NCI-H1092 treated with DMSO at 0.1 percent for 48 hours (cell line): ENCODE measurements around the gene TBX6.

Experiments
- DNase-seq: peaks from one replicate; lab custom pipeline; 2025; lab: John Stamatoyannopoulos, UW

The TBX6 gene

DNA sequence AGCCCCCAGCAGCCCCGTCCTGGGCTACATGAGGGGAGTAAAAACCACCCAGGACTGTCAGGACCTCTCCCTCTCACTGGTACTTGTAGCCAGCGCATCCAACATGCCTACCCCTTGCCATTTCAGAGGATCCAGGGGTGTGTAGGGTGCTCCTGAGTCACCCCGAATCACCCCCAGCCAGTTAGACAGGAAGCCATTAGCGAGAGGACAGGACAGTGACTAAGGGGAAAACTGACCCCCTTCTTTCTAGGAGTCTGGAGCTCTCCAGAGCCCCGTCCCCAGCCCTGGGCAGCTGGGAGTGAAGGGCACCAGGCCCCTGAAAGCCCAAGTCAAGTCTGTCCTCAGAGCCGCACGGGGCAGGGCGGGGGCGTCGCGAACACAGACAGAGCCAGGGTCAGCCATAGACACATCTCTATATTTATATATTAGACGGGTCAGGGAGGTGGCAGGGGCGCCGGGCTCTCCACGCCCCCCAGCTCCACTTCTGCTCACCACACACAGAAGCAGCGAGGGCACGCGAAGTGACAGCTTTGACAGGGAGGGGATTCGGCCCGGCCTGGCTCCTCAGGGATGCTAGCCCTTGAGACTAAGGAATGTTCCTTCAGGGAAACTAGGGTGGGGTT, 22.1 kb upstream of the TBX6 start:
- no peak for DNase-seq

DNA sequence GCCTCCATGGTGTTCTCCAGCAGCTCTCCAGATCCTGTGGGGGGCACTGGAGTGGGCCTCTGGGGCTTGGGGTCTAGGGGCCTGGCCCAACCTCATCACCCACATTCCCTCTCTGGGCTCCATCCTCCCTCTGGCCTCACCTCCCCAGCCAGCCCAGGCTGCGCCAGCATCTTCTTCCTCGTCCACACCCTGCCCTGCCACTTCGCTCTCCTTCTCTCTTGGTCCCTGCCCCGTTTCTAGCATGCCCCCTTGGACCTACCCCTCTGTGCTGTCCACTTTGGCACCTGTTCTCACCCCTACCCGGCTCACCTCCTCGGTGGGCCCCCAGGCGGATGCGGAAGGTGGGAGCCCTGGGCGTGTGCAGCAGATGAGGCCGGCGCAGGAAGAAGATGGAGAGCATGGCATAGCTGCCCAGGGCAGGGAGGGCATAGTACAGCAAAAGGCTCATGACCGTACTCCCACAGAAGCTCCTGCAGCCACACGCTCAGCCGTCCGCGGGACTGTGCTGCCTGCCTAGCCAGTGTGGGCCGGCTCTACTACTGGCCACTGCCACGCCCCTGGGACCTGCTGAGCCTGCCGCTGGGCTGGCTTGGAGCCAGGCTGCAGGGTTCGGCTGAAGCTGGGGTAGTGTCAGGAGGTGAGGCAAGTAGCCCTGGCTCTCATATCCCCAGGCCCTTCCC, 21.4 kb upstream of the TBX6 start, which contains the start of gene GDPD3:
Gene GDPD3 (minus strand): TSS at position 507 of the 680 bp plus-strand sequence. CDS start 59 bp downstream, at position 448.
- no peak for DNase-seq

- DNase-seq: no peak
Measured at GRCh38 chr16:30112197-30113030, 20.7 kb upstream of the TBX6 start.

DNA sequence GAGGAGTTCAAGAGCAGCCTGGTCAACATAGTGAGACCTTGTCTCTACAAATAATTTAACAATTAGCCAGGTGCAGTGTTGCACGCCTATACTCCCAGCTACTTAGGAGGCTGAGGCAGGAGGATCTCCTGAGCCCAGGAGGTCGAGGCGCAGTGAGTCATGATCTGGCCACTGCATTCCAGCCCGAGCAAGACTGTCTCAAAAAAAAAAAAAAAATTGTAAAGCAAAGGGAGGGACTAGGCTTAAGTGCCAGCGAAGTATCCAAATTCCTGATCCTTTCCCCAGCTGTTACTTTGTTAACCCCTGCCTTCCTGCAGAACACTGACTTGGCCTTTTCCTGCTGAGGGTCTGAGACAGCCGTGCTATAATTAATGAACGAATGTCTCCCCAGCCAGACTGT, 18.9 kb upstream of the TBX6 start:
- DNase-seq: no peak

DNA sequence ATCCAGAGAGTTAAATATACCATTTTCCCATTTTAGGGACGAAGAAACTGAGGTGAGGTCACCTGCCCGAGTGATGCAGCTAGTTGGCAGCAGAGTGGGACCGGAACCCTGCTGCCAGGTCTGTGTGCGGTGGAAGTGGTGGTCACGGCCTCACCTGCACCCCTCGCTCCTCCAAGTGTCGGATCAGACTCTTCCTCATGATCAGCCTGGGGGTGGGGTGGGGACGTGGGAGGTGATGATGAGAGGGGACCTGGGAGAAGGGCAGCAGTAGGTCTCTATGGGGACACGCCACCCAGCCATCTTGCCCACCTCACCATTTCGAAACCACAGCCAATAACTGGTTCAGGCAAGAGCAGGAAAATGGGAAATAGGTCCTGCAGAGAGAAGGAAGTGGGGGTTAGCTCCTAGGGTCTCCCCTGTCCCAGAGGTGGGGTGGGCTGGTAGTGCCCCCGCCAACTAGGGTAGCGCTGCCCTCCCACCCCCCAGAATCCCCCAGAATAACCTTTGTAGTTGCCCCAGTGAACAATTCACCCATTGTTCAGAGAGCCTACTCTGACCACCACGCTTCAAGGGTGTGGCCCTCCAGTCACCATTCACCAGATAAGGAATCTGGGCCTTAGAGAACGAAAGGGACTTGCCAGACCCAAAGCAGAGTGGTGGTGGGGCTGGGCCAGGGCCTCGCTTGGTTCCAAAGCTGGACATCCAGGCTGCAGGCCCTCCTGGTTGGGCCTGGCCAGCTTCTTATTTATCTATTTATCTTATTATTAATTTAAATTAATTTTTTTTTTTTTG, 16.5 kb upstream of the TBX6 start:
- DNase-seq: no peak

GRCh38 chr16:30104492-30104891, 12.8 kb upstream of the TBX6 start:
- DNase-seq: no peak

- DNase-seq: no peak
Measured at GRCh38 chr16:30104090-30104489, 12.4 kb upstream of the TBX6 start.

DNA sequence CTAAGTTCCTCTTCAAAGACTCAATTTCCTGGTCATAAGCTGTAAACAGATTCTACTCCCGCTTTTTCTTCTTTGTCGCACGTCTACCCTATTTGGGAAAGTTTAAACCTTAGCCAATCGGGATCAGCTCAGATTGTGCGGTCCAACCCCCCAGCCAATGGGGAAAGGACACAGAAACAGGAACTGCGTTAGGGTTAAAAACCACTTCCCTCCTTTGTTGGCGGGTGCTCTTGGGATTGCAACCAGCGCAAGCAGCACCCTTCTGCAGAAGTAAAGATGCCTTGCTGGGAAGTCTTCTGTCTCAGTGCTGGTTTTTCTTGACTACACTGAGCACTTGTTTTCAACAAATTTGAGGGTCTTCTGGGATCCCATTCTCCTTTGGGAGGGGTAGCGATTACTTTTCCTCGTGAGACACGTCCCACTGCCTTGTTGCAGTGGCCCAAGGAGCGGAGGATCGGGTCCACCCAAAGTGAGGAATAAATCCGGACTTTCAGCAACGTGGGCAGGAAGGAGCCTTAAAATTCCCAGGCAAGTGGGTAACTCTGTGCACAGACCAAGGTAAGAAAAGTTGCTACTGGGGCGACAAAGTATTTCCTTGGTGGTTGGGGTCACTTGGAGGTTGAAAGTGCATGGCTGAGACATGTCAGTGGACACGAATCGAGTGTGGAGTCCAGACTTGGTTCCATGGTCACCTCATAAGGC, 5.3 kb upstream of the TBX6 start:
- no peak for DNase-seq

- peak; percentile 77 for DNase-seq
Measured at GRCh38 chr16:30096105-30096861, 4.6 kb upstream of the TBX6 start, which contains the start of gene YPEL3. YPEL3 (minus strand) TSS chr16:30096213; CDS start chr16:30095482, 731 bp downstream.

DNA sequence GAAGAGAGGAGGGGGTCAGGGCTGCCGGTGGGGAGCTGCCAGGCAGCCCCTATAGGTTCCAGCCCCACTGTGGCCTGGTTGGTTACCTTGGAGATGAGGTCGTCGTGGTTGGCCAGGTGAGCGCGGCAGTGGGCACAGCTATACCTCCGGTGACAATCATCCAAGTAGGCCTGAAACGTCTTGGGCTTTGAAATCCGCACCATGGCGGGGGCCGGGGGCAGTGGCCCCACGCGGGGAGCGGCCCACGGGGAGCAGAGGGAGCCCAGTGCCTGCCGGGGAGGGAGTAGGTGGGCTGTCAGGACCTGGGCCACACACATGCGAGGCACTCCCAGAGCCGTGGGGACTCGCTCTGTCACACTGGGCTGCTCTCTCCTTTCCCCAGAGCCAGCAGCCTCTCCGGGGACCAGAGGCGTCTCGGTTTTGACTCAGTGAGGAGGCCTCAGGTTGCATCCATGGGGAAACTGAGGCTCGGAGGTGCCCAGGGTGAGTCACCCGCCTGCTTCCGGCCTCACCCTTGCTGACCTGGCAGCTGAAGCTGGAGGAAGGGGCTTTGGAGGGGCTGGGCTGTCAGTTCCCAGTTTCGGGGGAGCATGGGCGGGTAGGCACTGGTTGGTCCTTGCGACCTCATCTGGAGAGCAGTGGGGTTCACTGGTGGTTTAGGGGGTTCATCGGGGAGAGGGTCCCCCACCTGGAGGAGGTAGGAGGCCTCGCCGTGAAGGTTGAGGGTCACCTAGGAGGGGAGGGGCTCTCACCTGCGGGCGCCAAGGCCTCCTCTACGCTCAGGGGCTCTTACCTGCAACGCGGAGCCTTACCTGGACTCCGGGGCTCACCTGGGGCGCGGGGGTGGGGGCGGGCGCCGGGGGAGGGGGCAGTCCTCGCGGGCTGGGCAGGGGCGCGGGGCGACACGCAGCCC, 3.7 kb upstream of the TBX6 start:
- no peak for DNase-seq

- no peak for DNase-seq
Measured at GRCh38 chr16:30094541-30095165, 2.9 kb upstream of the TBX6 start.

DNA sequence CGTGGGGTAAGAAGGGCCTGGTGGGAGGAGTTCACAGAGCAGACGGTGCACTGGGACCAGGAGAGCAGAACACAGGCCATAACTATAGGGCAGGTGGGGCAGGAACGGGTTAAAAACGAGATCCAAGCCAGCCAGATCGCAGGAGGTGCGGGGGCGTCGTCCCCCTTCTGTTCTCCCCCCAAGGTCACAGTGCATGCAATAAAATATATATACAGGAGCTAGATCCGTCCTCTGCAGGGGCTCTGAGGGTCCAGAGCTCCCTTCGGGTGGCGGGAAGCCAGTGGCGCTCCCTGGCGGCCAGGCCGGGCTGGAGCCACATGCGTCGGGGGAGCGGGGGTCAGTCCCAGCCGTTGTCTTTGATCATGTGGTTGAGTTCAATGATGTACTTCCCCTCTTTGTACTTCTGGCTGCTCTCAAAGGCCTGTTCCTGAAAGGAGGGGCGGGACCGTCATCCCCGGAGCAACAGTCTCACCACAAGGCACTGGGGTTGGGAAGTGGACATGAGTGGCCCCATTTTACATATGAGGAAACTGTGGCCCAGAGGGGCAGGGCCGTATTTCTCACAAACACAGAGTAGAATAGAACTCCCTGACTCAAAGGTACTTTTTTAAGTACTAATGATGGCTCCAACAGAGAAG, 768 bp upstream of the TBX6 start:
- DNase-seq: peak; percentile 49

- no peak for DNase-seq
Measured at GRCh38 chr16:30090610-30091331, 953 bp downstream of the TBX6 start.

DNA sequence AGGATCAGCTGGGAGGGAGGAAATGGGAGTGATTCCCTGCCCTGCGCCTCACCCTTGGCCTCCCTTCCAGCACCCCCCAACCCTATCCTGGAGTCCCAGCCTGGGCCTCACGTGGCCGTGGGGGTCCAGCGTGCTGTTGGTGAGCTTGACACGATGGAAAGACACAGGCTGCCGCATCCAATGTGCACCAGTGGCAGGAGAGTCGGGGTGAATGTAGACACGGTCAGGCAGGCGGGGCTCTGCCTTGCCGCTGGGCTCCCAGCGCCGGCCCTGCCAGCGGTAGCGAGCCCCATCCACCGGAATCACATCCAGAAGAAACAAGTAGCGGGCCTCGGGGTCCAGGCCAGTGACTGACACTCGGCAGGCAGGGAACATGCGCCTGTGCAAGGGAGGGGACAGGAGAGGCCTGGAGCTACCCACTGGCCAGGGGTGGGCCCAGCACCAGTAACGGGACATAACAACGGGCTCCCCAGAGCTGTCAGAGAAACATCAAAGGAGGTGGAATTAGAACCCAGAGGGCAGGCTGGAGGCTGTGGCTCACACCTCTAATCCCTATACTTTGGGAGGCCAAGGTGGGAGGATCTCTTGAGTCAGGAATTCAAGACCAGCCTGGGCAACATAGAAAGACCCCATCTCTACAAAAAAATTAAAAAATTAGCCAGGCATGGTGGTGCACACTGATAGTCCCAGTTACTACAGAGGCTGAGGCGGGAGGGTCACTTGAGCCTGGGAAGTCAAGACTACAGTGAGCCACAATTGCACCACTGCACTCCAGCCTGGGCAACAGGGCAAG, 2.7 kb downstream of the TBX6 start:
- DNase-seq: no peak

- no peak for DNase-seq
Measured at GRCh38 chr16:30088237-30088831, 3.4 kb downstream of the TBX6 start.

DNA sequence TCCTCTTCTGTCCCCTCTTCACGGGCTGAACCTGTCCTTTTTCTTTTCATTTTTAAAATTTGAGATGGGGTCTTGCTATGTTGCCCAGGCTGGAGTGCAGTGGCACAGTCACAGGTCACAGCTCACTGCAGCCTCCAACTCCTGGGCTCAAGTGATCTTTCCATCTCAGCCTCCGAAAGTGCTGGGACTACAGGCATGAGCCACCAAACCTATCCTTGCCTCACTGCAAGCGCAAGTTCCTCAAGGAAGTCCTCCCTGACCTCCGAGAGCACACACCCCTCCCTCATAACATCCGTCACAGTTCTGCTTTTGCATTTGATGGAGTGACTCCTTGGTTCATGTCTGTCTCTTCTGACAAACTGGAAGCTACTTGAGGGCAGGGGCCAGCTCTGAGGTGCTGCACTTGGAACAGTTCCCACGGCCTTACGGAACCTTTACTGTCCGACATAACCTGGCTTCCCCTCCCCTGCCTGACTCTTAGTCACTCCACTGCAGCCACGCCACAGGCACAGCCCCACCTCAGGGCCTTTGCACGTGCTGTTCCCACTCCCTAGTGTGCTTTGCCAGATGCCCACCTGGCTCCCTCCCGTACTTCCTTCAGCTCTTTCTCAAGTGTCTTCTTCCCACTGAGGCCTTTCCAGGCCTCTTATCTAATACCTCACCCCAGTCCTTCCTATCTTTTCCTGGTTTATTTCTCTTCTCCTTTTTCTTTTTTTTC, 4.4 kb downstream of the TBX6 start:
- DNase-seq: no peak
